ENCODE results near the gene RBCK1.
A peak's percentile ranks its signal among the peaks of the same experiment; 100 is the strongest.

Gene RBCK1

DNA sequence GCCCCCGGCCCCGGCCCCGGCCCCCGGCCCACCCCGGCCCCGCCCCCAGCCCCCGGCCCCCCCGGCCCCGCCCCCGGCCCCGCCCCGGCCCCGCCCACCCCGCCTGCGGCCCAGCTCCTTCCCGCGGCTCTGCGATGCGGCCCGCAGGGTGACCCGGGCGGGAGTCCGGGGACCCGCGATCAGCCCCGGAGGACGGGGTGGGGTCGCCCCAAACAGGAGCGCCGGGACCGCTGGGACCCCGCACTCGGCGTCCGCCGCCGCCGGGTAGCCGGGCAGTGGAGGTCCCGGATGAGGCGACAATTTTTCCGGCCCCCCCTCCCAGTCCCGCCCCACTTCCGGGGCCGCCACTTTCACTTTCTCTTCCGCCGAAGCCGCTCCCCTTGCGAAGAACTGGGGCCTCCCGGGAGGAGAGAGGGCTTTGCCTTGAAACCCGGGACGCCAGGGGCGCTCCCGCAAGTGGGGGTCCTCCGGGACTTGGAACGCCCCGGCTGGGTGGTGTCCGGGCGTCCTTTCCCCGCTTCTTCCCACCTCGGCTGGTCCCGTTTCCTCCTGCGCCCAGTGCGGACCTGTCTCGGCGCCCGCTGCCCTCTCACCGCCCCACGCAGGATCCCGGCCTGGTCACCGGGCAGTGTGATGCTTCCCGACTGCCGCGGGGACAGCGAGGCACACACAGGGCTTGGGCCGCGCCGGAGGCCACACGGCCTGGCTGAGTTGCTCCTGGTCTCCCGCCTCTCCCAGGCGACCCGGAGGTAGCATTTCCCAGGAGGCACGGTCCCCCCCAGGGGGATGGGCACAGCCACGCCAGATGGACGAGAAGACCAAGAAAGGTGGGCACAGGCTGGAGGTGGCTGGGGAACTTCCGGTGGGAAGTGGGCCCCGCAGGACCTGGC, at the start of gene RBCK1:
Gene RBCK1 (plus strand): TSS at position 347 of the 890 bp plus-strand sequence. CDS start 459 bp downstream, at position 806.
- Histone ChIP-seq H3K36me3 (peaks cover 35% of the 10 kb centered on the region), H3K4me2 (peak within 1 kb of the TSS; percentile 94), H3K27ac (peak within 1 kb of the TSS; percentile 95), H3K27me3 (no peaks in the 10 kb centered on the region), H3K4me3 (peak within 1 kb of the TSS; percentile 99), H4K20me1 (peaks cover 21% of the 10 kb centered on the region), H3K9ac (peak within 1 kb of the TSS; percentile 95), H3K9me3 (peaks cover 17% of the 10 kb centered on the region), H3K4me1 (peaks cover 28% of the 10 kb centered on the region)
- TF ChIP-seq Cebpa-rat (IDR thresholded peaks at IDR 0.05): no peak

DNA sequence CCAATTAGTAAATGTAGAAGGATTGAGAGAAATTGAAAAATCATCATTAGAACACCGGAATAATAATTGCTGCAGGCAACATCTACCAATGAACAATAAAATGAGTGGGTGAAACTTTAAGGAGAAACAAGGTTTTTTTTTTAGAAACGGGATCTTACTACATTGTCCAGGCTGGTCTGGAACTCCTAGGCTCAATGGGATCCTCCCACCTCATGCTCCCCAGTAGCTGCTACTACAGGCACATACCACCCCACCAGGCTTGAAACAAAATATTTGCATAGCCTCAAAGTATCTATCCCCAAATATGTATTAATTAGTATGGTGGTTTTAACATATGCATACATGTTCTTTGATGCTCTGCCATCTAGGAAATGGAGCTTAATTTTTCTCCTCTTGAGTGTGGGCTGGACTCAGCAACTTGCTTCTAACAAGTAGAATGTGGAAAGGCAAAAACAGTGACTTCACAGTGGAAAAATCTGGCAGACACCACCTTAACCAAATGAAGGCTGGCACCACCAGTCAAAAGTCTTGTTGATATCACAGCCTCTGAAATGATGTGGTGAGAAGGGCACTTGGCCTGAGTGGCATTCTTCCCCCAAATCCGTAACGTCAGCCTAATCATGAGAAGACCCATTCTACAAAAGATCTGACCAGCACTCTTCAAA, 49.1 kb upstream of the RBCK1 start:
- no peaks in the 10 kb centered on the region for H3K27me3 ChIP-seq
- H3K4me2 ChIP-seq: no peak overlapping the region
- TF ChIP-seq Cebpa-rat (IDR thresholded peaks at IDR 0.05): no peak
- H3K4me1 ChIP-seq: peaks cover 66% of the 10 kb centered on the region
- H3K36me3 ChIP-seq: no peaks in the 10 kb centered on the region
- no peak overlapping the region for H3K27ac ChIP-seq
- H4K20me1 ChIP-seq: no peaks in the 10 kb centered on the region
- H3K9ac ChIP-seq: no peak overlapping the region
- no peak overlapping the region for H3K4me3 ChIP-seq
- no peaks in the 10 kb centered on the region for H3K9me3 ChIP-seq

DNA sequence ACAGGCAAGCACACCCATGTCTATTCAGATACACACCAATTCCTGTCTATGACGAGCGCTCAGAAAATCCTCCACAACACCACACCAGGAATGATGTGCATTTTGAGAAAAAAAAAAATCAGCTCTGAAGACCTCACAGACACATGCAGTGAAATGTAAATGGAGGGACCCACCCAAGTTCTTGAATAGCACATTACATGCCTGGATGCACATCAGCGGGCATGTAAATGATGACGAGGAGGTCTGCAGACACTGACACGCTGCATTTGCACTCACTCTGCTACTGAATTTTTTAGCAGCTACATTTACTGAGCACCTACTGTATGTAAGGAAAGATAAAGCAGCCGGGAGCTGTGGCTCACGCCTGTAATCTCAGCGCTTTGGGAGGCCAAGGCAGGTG, 46.5 kb upstream of the RBCK1 start:
- Histone ChIP-seq H3K36me3 (no peaks in the 10 kb centered on the region), H3K9me3 (no peaks in the 10 kb centered on the region), H3K27ac (peak overlapping the region; percentile 66), H3K4me3 (no peak overlapping the region), H3K4me1 (peaks cover 66% of the 10 kb centered on the region), H3K9ac (no peak overlapping the region), H4K20me1 (no peaks in the 10 kb centered on the region), H3K4me2 (peak overlapping the region; percentile 77), H3K27me3 (no peaks in the 10 kb centered on the region)
- TF ChIP-seq Cebpa-rat (IDR thresholded peaks at IDR 0.05): no peak

DNA sequence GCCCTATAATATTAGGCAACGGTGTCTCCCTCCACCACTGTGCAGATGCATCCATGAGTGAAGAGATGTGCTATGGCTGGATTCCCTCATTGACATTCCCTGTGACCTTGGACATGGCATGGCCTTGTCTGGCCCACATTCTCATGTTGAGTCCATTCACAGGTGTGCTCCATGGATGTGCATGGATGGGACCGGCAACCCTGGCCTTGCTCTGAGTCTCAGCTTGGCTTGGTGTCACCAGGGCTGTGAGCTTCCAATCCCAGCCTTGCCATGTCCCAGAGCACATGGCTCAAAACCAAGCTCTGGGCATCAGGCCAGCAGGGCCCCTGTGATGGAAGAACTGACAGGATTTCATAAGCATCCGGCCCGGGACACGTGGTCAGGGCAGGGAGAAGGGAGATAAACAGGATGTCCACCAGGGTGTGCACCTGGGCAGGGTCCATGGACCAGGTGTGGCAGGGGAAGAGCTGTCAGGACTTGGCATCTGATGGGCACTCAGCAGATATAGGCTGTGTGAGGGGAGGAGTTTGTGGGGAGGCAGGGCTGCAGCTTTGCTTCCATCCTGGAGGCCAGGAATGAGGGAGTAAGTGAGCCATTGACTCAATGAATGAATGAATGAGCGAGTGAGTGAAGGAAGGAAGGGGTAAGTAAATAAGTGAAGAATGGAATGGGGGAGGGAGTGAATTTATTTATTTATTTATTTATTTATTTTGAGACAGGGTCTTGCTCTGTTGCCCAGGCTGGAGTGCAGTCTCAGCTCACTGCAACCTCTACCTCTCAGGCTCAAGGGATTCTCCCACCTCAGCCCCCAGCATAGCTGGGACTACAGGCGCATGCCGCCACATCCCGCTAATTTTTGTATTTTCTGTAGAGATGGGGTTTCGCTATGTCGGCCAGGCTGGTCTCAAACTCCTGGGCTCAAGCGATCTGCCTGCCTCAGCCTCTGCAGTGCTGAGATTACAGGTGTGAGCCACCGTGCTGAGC, 45.5 kb upstream of the RBCK1 start:
- H3K27me3 ChIP-seq: no peaks in the 10 kb centered on the region
- no peak overlapping the region; the same call in 1 of the 2 replicates for H3K9ac ChIP-seq
- peak overlapping the region; percentile 77 for H3K4me2 ChIP-seq
- H4K20me1 ChIP-seq: no peaks in the 10 kb centered on the region
- H3K27ac ChIP-seq: peak overlapping the region; percentile 66
- TF ChIP-seq Cebpa-rat (IDR thresholded peaks at IDR 0.05): no peak
- no peaks in the 10 kb centered on the region for H3K36me3 ChIP-seq
- no peaks in the 10 kb centered on the region for H3K9me3 ChIP-seq
- H3K4me3 ChIP-seq: no peak overlapping the region
- H3K4me1 ChIP-seq: peaks cover 56% of the 10 kb centered on the region

DNA sequence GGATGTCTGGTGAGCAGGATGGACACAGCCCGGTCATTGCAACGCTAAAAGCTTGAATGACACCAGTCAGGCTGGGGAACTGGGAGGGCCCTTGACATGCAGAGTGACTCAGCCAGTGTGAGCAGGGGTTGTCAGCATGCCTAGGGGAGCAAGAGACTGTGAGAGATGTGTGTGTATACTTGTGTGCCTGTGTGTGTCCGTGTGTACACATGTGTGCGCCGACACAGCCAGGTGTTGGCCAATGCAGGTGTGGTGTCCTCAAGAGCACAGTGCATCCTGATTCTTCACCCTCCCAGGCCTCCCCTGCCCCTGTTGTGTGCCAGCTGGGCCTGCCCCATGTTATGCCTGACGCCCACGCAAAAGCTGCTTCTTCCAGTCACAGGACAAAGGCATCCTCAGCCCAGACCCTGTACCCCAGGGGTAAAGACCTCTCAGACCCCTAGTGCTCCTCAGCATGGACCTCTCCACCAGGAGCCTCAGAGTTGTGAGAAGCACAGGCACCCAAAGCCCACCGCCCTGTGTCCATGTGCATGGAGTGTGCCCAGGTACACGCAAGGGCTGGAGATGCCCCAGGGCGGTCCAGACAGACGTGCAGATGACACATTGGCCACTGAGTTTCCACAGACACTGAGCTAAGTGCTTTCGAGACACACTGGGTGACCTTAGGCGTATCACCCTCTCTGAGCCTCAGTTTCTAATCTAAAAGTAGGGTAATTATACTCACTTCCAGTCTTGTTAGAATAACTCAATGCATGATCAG, 44.6 kb upstream of the RBCK1 start:
- Histone ChIP-seq H3K4me2 (0 out of 2 replicates have a peak overlapping the region, but pooled peaks have one; percentile 77), H3K4me1 (peaks cover 47% of the 10 kb centered on the region), H3K4me3 (no peak overlapping the region)

DNA sequence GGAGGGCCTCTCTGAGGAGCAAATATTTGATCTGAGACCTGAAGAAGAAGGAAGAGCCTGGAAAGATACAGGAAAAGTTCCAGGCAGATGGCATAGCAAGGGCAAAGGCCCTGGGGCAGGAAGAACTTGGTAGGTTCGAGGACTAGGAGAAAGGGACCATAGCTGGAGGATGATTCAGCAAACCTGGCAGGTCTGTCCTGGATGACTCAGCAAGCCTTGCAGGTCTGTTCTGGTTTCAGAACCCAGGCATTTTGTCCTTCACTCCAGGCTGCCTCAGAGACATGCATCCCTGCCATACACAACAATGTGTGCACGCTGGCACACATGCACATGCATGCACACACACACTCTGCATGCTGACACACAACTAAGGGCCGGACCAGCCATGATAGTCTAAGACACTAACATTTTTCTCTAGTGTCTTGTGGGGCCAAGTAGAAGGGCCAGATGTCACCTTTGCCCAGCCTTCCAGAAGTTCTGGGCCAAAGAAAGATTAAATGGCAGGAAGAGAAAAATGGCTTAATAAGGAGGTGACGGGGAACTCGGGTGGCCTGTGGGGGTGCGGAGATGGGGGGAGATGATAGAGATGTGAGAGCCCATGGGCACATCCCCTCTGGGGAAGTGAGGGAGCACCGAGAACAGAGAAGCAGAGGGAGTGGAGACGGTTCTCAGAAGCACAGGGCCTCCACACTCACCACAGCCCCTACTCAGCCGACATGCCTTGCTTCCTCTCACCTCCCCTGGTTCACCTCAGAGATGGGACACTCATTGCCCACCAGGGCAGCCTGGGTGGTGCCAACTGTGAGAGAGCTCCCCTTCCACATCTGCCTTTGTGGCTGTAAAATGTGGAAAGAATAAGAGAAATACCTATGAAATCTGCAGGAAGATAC, 42.9 kb upstream of the RBCK1 start:
- Histone ChIP-seq H3K27ac (no peak overlapping the region; the same call in 1 of the 2 replicates), H3K4me3 (no peak overlapping the region)

More for the DNA sequence above, 44.6 kb upstream of the RBCK1 start:
- H3K36me3 ChIP-seq: no peaks in the 10 kb centered on the region
- no peak for TF ChIP-seq Cebpa-rat (IDR thresholded peaks at IDR 0.05)
- H4K20me1 ChIP-seq: no peaks in the 10 kb centered on the region
- no peaks in the 10 kb centered on the region for H3K9me3 ChIP-seq
- H3K27me3 ChIP-seq: no peaks in the 10 kb centered on the region
- no peak overlapping the region; the same call in 1 of the 2 replicates for H3K9ac ChIP-seq
- peak overlapping the region; percentile 66 for H3K27ac ChIP-seq

DNA sequence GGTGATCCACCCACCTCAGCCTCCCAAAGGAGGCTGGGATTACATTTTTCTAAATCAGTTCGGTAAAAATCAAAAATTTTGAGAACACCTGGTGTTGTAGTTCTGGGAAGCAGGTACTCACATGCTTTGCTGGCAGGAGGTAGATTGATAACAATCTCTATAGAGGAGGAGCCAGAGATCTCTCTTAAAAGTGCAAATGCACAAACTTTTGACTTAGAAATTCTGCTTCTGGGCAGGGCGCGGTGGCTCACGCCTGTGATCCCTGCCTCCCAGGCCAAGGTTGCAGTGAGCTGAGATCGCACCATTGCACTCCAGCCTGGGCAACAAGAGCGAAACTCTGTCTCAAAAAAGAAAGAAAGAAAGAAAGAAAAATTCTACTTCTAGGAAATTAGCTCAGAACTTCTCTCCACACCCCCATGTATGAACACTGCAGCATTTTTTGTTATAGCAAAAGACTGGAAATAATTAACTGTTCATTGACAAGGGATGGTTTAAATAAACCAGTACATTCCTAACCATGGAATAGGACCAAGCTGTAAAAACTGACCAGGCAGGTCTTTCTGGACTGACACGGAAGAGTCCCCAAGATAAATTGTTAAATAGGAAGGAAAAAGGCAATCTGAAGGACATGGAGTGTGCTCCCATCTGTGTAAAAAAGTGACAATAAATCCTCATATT, 41.9 kb upstream of the RBCK1 start:
- peaks cover 28% of the 10 kb centered on the region for H3K4me1 ChIP-seq
- no peaks in the 10 kb centered on the region for H3K9me3 ChIP-seq
- H4K20me1 ChIP-seq: no peaks in the 10 kb centered on the region
- no peak for TF ChIP-seq Cebpa-rat (IDR thresholded peaks at IDR 0.05)
- H3K9ac ChIP-seq: no peak overlapping the region
- no peak overlapping the region for H3K27ac ChIP-seq
- no peaks in the 10 kb centered on the region for H3K36me3 ChIP-seq
- H3K27me3 ChIP-seq: no peaks in the 10 kb centered on the region
- no peak overlapping the region for H3K4me3 ChIP-seq
- H3K4me2 ChIP-seq: no peak overlapping the region

More for the DNA sequence above, 42.9 kb upstream of the RBCK1 start:
- Histone ChIP-seq H3K4me1 (peaks cover 36% of the 10 kb centered on the region), H3K27me3 (no peaks in the 10 kb centered on the region), H3K4me2 (no peak overlapping the region), H3K9ac (no peak overlapping the region), H3K9me3 (no peaks in the 10 kb centered on the region), H4K20me1 (no peaks in the 10 kb centered on the region), H3K36me3 (no peaks in the 10 kb centered on the region)
- no peak for TF ChIP-seq Cebpa-rat (IDR thresholded peaks at IDR 0.05)

Data from BLaER1 (cell line).